ENCODE results near the gene ZNF491.

- no peak for TF ChIP-seq RAD21 (IDR thresholded peaks at IDR 0.05 in 1 of 2, conservative IDR thresholded peaks at IDR 0.05 in 1 of 2; ENCODE audit: low read depth in 2 of 2, low read length in 2 of 2)
- no peak for TF ChIP-seq MAFK (IDR thresholded peaks at IDR 0.05; ENCODE audit: low read depth, low read length)
- no peak for TF ChIP-seq HDAC2 (IDR thresholded peaks at IDR 0.05; ENCODE audit: borderline replicate concordance in 1 of 2, low read depth in 2 of 2, low read length in 2 of 2)
- no peak for TF ChIP-seq ATF3 (IDR thresholded peaks at IDR 0.05; ENCODE audit: insufficient read depth, low read depth, low read length)
- TF ChIP-seq TEAD4 (IDR thresholded peaks at IDR 0.05; ENCODE audit: low read depth, low read length): no peak
- TF ChIP-seq TAF1 (IDR thresholded peaks at IDR 0.05; ENCODE audit: low read depth, low read length): no peak
Observed at GRCh38 chr19:11848200-11848593, 49.9 kb downstream of the ZNF491 start.

All from H1 (cell line).